ENCODE measurements around the gene B3GALNT2. TPM values are rescaled to one million over a fixed set of nuclear protein-coding genes. Genes with fewer than 3 reads are reported as not detected.

The B3GALNT2 gene
- total and polyA plus RNA-seq, 2 of the 8 experiments (the other 6 are each of a cell fraction or from before 2014, with no cell fraction given): 15.4 to 39.4 TPM

DNA sequence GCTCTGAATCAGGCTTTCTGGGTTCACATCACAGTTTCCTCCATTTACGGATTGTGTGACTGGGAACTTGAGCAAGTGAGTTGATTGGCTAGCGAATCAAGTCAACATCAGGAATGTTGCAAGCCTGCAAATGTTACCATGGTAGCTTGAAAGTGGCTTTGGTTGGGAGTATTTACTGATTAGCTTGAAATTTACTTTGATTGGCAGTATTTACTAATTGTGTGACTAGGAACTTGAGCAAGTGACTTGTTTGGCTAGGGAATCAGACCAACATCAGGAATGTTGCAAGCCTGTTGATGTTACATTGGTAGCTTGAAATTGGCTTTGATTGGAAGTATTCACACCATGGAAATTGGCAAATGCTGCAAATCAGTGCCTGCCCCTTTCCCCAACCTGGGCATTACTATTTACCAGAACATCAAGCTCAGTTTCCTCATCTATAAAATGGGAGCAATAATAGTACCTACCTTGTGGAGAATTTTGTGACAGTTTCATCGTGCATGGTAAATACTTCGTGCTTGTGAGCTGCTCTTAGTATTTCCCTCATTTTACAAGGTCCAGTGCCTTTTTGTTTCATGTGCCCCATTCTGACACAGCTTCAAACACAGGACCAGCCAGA is 23.1 kb upstream of the B3GALNT2 start:
- Histone ChIP-seq H3K4me1 (replicated peaks in 1 of 4; ENCODE audit: control insufficient read depth in 3 of 4, insufficient read depth in 4 of 4, low read length in 3 of 4) (no peaks in the 10 kb centered on the region), H3K9ac (replicated peaks in 1 of 4; ENCODE audit: extremely low read depth in 1 of 4, low read depth in 3 of 4, low read length in 3 of 4) (no peak overlapping the region)
- DNase-seq (ENCODE audit: low read depth in 1 of 2, low spot score in 2 of 2): no peak

More for the DNA sequence above, 23.1 kb upstream of the B3GALNT2 start:
- no peak overlapping the region for H4K5ac ChIP-seq (ENCODE audit: insufficient read length, low read depth, low read length)
- H2BK20ac ChIP-seq (ENCODE audit: low read length): no peak overlapping the region
- no peaks in the 10 kb centered on the region; a peak in 1 of 7 replicates for H3K27me3 ChIP-seq (replicated peaks in 1 of 4; ENCODE audit: control insufficient read depth in 3 of 4, extremely low read depth in 1 of 4, insufficient read depth in 3 of 4, low read length in 3 of 4)
- H4K8ac ChIP-seq (ENCODE audit: extremely low read depth, insufficient read depth, low read length): no peak overlapping the region
- H3K14ac ChIP-seq (ENCODE audit: insufficient read length): no peak overlapping the region
- H2BK15ac ChIP-seq (ENCODE audit: low read length): no peak overlapping the region
- H3K4me3 ChIP-seq (ENCODE audit: extremely low read depth in 1 of 4, insufficient read depth in 2 of 4, low read depth in 3 of 4, low read length in 4 of 4): no peak overlapping the region
- H3K27ac ChIP-seq (ENCODE audit: low read depth, low read length): no peak overlapping the region
- H3K79me1 ChIP-seq (ENCODE audit: low read depth, low read length): no peaks in the 10 kb centered on the region
- WGBS, 2 experiments (ENCODE audit: extremely low coverage in 1 of 2, insufficient coverage in 1 of 2, insufficient read length in 1 of 2, insufficient replicate concordance in 2 of 2, low coverage in 1 of 2, low lambda C conversion rate in 2 of 2, missing lambda C conversion rate in 1 of 2): 77% methylated on average over 4 of the region's 4 CpGs; no CpG with 5 or more reads in 1 of the 2 experiments
- FAIRE-seq: no peak
- H2AK5ac ChIP-seq (ENCODE audit: low read depth, low read length): no peak overlapping the region
- no peak overlapping the region for H3K4ac ChIP-seq (replicated peaks; ENCODE audit: insufficient read length, low read depth, low read length)
- CTCF ChIA-PET (ENCODE audit: partially characterized antibody): interaction anchor here (0.8 to 3.2 kb wide), 13 partner anchors 8 to 445 kb away, joined by 3 to 21 read pairs (median 4); partner anchors contain the start of gene B3GALNT2
- H4K91ac ChIP-seq (replicated peaks; ENCODE audit: insufficient read length, low read length): no peak overlapping the region
- H3K36me3 ChIP-seq (ENCODE audit: control insufficient read depth in 2 of 4, insufficient read depth in 4 of 4, low read length in 3 of 4): no peaks in the 10 kb centered on the region
- no peak for TF ChIP-seq BACH1 (IDR thresholded peaks at IDR 0.05; ENCODE audit: low read length)
- TF ChIP-seq USF2 (IDR thresholded peaks at IDR 0.05; ENCODE audit: low read length): no peak
- peak; percentile 12; the same call in 1 of the 2 replicates for TF ChIP-seq CEBPB (IDR thresholded peaks at IDR 0.05; ENCODE audit: low read depth, low read length)
- TF ChIP-seq TCF12 (IDR thresholded peaks at IDR 0.05; ENCODE audit: low read depth, low read length): no peak
- no peak for TF ChIP-seq CHD2 (IDR thresholded peaks at IDR 0.05; ENCODE audit: low read length)
- H3K56ac ChIP-seq (replicated peaks; ENCODE audit: insufficient read length, low read depth, low read length): no peak overlapping the region
- no peak overlapping the region for H3K23ac ChIP-seq (ENCODE audit: insufficient read length)
- POLR2A ChIA-PET (ENCODE audit: partially characterized antibody): no interaction called here
- no peak overlapping the region for H2BK120ac ChIP-seq (replicated peaks; ENCODE audit: low read depth, low read length)
- H3K18ac ChIP-seq (ENCODE audit: extremely low read depth, low read length): no peak overlapping the region
- no peaks in the 10 kb centered on the region for H3K9me3 ChIP-seq (ENCODE audit: insufficient read depth in 2 of 2, low read depth in 1 of 2, low read length in 1 of 2)
- H2BK12ac ChIP-seq (ENCODE audit: low read depth, low read length): no peak overlapping the region
- no peak overlapping the region for H2AFZ ChIP-seq (ENCODE audit: low read length)
- H2BK5ac ChIP-seq (ENCODE audit: low read depth, low read length): no peak overlapping the region
- no peaks in the 10 kb centered on the region for H3K79me2 ChIP-seq (ENCODE audit: control insufficient read depth in 1 of 2, insufficient read depth in 2 of 2, low read length in 2 of 2)
- no peak overlapping the region for H3K4me2 ChIP-seq (ENCODE audit: insufficient read depth in 1 of 2, low read depth in 2 of 2, low read length in 2 of 2)
- H3K23me2 ChIP-seq (ENCODE audit: low read depth, low read length): no peaks in the 10 kb centered on the region
- no peaks in the 10 kb centered on the region for H4K20me1 ChIP-seq (replicated peaks in 1 of 2; ENCODE audit: control insufficient read depth in 1 of 2, insufficient read depth in 2 of 2, low read length in 2 of 2)

All from H1 (cell line).